RWPE2 (cell line): ENCODE data around the gene ZP2.

ENCODE experiments used
- ATAC-seq: fragments of 200-7000 bp; cut with Tn5 transposase; 3 replicates; pipeline ENCODE4 v1.9.1; 2021; ENCODE audit warnings: low read depth
- DNase-seq: peaks from one replicate; pipeline ENCODE4 v3.0.0-alpha.2; 2020; ENCODE audit warnings: low spot score
- H3K27ac ChIP-seq: fragments of 450-650 bp; 2 replicates; pipeline ENCODE4 v1.5.1; 2017; ENCODE audit warnings: mild to moderate bottlenecking; ENCODE audit not compliant: poor library complexity, severe bottlenecking
- H3K27me3 ChIP-seq: fragments of 250-450 bp; sonication (Bioruptor Pico); 2 replicates; pipeline ENCODE4 v1.5.1; 2021; ENCODE audit warnings: mild to moderate bottlenecking, moderate library complexity; ENCODE audit not compliant: insufficient read depth, poor library complexity, severe bottlenecking
- H3K36me3 ChIP-seq: fragments of 250-450 bp; sonication (Bioruptor Pico); 2 replicates; pipeline ENCODE4 v1.5.1; 2020; ENCODE audit warnings: low read depth, mild to moderate bottlenecking, moderate library complexity
- H3K4me1 ChIP-seq: fragments of 250-450 bp; sonication (Bioruptor Pico); 2 replicates; pipeline ENCODE4 v1.5.1; 2021; ENCODE audit warnings: mild to moderate bottlenecking, moderate library complexity; ENCODE audit not compliant: insufficient read depth, poor library complexity, severe bottlenecking
- H3K4me3 ChIP-seq: fragments of 250-450 bp; sonication (Bioruptor Pico); 2 replicates; pipeline ENCODE4 v1.5.1; 2021; ENCODE audit warnings: mild to moderate bottlenecking, moderate library complexity; ENCODE audit not compliant: severe bottlenecking
- H3K9me3 ChIP-seq: fragments of 250-450 bp; sonication (Bioruptor Pico); 2 replicates; pipeline ENCODE4 v1.5.1; 2021; ENCODE audit warnings: mild to moderate bottlenecking, moderate library complexity; ENCODE audit not compliant: severe bottlenecking
- TF ChIP-seq, protein P1 (sequence below): fragments of 450-650 bp; IDR thresholded peaks from one replicate; pipeline ENCODE4 v1.5.1; 2017; ENCODE audit warnings: mild to moderate bottlenecking, moderate library complexity; ENCODE audit not compliant: poor library complexity, severe bottlenecking

Gene ZP2

DNA sequence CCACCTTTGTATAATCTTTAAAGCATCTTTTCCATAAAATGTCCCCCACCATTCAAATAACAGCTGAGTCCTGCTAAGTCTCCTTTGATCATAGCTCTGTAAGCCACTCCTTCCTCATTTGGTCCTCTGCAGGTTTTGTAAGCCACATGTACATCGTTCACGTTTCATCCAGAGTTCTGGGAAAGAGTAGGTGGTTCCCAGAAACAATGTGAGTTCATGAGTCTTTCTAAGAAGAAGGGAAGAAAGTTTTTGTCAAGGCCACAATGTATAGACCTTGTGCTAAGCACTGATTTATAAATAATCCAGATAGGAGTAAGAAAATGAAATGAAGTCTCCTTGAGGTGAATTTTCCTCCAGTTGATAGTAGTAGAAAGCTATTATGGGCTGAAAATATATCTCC is 13.4 kb upstream of the ZP2 start:
- Histone ChIP-seq H3K4me3 (no peak overlapping the region), H3K4me1 (no peaks in the 10 kb centered on the region), H3K27me3 (peaks cover 5% of the 10 kb centered on the region), H3K36me3 (no peaks in the 10 kb centered on the region), H3K9me3 (no peaks in the 10 kb centered on the region), H3K27ac (no peak overlapping the region)
- TF ChIP-seq, protein P1, sequence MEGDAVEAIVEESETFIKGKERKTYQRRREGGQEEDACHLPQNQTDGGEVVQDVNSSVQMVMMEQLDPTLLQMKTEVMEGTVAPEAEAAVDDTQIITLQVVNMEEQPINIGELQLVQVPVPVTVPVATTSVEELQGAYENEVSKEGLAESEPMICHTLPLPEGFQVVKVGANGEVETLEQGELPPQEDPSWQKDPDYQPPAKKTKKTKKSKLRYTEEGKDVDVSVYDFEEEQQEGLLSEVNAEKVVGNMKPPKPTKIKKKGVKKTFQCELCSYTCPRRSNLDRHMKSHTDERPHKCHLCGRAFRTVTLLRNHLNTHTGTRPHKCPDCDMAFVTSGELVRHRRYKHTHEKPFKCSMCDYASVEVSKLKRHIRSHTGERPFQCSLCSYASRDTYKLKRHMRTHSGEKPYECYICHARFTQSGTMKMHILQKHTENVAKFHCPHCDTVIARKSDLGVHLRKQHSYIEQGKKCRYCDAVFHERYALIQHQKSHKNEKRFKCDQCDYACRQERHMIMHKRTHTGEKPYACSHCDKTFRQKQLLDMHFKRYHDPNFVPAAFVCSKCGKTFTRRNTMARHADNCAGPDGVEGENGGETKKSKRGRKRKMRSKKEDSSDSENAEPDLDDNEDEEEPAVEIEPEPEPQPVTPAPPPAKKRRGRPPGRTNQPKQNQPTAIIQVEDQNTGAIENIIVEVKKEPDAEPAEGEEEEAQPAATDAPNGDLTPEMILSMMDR: no peak
- no peak for ATAC-seq
- no peak for DNase-seq

DNA sequence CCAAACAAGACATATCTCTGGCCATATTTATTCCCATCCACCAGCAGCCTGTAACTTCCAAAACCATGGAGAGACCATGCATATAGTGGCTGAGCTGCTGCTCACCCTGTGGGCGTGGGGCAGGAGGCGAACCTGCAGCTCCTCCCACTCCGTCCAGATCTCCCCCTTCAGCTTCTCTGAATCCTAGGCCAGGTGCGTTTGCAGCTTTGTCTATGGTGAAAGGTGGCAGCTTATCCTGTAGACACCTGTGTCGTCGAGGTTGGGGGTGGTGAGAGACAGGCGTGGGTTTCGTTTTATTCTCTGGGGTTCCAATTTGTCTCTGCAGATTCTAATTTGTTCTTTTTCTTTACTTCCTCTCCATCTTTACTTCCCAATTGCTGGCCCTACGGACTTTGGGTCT is 12.4 kb upstream of the ZP2 start:
- no peak overlapping the region for H3K27ac ChIP-seq
- no peaks in the 10 kb centered on the region for H3K4me1 ChIP-seq
- no peak for ATAC-seq
- no peak overlapping the region for H3K4me3 ChIP-seq
- no peaks in the 10 kb centered on the region for H3K36me3 ChIP-seq
- DNase-seq: no peak
- no peaks in the 10 kb centered on the region for H3K9me3 ChIP-seq
- peaks cover 5% of the 10 kb centered on the region for H3K27me3 ChIP-seq
- TF ChIP-seq, protein P1: no peak

DNA sequence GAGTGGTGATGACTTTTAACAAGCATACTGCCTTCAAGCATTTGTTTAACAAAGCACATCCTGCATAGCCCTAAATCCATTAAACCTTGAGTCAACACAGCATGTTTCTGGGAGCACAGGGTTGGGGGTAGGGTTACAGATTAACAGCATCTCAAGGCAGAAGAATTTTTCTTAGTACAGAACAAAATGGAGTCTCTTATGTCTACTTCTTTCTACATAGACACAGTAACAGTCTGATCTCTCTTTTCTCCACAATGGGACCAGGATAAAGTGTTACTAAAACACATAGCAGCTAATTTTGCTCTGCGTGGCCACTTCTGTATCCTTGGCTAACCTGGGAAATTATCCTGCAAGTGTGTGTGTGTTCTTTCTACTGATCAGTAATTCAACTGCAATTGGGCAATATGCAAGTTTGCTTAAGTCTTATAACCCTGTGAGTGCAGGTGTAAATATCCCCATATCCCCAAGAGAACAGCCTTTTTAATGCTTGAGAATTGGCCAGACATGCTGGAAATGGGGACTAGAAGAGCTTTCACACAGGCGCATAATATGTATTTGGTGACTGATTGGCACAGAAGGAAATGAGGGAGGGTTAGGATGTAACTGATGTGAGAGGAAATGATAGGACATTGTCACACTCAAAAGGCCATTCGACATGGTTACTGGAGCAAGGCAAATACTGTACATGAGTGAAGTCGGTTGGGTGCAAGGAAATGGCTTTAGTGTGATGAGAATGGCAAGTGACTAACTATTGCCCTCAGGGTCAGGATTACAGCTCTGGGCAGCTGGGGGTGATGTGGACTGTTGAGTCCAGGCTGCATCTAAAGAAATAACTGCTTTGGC is 11.3 kb upstream of the ZP2 start:
- H3K27me3 ChIP-seq: peaks cover 5% of the 10 kb centered on the region
- H3K4me3 ChIP-seq: no peak overlapping the region
- no peak for DNase-seq
- TF ChIP-seq, protein P1: no peak
- H3K4me1 ChIP-seq: no peaks in the 10 kb centered on the region
- H3K27ac ChIP-seq: no peak overlapping the region
- ATAC-seq: no peak
- H3K9me3 ChIP-seq: no peaks in the 10 kb centered on the region
- no peaks in the 10 kb centered on the region for H3K36me3 ChIP-seq

DNA sequence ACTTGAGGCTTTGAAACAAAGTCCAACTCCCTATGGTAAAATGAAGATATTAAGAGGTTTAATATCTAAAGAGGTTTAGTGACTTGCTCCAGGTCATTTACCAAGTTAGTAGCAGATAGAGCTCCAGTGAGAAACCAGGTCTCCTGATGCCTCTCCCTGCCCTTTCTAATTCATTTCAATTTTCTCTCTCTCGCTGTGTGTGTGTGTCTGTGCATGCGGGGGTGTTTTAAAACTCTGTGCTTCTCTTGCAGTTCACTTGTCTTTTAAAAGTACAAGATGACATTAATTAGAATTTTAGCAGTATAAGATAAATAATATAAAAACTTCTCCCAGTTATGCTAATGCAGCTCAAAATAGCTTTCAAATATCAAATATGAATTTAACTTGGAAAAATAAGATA is 8.2 kb upstream of the ZP2 start:
- H3K4me3 ChIP-seq: no peak overlapping the region

More for the DNA sequence above, 8.2 kb upstream of the ZP2 start:
- TF ChIP-seq, protein P1: no peak
- Histone ChIP-seq H3K27me3 (no peaks in the 10 kb centered on the region), H3K36me3 (no peaks in the 10 kb centered on the region), H3K4me1 (no peaks in the 10 kb centered on the region), H3K27ac (no peak overlapping the region), H3K9me3 (no peaks in the 10 kb centered on the region)
- ATAC-seq: no peak
- no peak for DNase-seq
